NCI-H2081 (cell line): ENCODE measurements around the gene FBXO30.

Experiments
- DNase-seq, 2 experiments: peaks; one replicate each; lab custom pipeline; 2025; lab: John Stamatoyannopoulos, UW

The FBXO30 gene

GRCh38 chr6:145816392-145816791 lies 1.8 kb upstream of the FBXO30 start:
- DNase-seq: no peak

- peak; percentile 0 to 6 for DNase-seq
Measured at GRCh38 chr6:145815309-145816274, 997 bp upstream of the FBXO30 start.

GRCh38 chr6:145814035-145814500 lies 527 bp downstream of the FBXO30 start:
- DNase-seq: peak; percentile 0 to 45

GRCh38 chr6:145813285-145814034 lies 1.1 kb downstream of the FBXO30 start:
- DNase-seq: no peak

DNA sequence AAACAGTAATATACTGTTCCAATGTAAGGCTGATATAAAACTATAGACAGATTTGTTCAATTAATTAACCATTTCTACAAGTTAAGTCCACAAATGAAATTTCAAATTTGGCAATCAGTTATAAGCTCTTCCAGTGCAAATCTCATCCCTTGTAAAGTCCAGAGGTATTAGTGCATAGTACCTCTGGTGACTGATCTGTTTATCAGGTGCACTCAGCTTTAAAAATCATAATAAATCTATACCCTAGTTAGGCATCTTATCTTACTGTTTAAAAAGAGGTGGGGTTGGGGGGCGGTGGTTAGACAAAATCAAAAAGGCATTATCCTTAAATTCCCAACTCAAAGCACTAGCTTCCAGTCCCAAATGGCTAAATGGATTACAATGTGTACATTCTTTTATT lies 2.9 kb downstream of the FBXO30 start:
- DNase-seq: no peak

DNA sequence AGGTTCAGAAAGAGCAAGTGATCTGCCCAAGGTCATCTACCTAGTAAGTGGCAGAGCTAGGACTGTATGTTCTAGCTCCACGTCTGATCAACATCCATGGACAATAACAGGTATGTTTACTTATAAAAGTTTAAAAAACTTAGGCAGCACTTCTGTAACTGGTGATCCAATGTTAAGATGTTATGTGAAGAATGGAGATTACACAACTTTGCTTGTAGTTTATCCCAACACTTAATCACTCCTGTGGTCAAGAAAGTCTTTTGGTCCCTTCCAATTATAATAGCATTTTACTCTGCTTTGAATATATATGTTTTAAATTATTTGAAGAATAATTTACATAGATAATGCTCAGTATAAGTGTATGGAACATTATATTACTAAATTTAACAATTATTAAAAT lies 4.8 kb downstream of the FBXO30 start:
- DNase-seq: no peak

DNA sequence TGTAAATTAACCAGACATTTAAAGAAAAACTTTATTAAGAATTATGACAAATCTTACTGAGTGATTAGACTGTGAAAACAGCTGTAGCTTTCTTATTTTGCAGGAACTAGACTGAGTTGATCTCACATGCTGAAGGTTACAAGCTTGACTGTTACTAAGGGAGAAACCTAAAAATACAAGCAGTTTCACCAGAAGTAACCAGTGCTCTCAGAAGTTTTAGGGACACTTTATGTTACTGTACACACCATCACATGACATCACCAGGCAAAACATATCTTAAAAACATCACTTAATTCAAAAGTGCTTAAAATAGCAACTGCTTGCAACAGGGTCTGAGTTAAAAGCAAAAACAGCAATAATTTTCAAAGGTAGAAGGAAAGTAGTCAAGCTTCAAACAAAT lies 5.4 kb downstream of the FBXO30 start:
- no peak for DNase-seq

DNA sequence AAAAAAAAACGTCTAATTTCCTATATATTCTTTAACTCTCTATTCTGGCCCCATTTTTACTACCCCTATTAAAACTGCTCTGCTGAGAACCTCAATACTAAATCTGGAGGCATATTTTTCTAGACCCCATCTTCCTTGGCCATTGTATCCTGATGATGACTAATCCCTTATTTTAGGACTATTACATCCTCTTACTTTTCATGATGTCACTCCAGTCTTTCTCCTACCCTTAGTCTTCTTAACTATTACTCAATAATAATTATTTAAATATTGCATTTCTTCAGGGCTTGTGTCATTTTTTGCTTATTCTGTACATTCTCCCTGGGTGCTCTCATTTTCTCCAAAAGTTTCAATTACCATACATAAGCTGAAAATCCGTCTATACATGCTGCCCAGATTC lies 6.4 kb downstream of the FBXO30 start:
- DNase-seq: no peak

GRCh38 chr6:145802141-145802540 lies 12.5 kb downstream of the FBXO30 start:
- no peak for DNase-seq

DNA sequence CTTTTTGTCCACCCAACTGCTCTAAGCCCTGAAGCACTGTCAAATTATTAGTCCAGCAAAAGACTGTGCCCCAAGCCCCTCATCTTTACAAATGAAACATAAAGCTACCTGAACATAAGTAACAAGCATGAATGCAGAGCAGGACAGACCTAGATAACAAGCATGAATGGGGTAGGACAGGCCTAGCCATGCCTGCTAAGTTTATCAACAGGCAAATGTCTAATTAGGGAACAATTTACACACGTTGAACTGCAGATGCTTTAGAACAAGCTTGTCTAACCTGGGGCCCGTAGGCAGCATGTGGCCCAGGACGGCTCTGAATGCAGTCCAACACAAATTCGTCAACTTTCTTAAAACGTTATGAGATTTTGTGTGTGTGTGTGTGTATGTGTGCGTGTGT lies 13.6 kb downstream of the FBXO30 start:
- no peak for DNase-seq

GRCh38 chr6:145798530-145798929 lies 16.1 kb downstream of the FBXO30 start:
- no peak for DNase-seq

GRCh38 chr6:145789443-145789842 lies 25.2 kb downstream of the FBXO30 start:
- no peak for DNase-seq

- no peak for DNase-seq
Measured at GRCh38 chr6:145787688-145788087, 26.9 kb downstream of the FBXO30 start.

DNA sequence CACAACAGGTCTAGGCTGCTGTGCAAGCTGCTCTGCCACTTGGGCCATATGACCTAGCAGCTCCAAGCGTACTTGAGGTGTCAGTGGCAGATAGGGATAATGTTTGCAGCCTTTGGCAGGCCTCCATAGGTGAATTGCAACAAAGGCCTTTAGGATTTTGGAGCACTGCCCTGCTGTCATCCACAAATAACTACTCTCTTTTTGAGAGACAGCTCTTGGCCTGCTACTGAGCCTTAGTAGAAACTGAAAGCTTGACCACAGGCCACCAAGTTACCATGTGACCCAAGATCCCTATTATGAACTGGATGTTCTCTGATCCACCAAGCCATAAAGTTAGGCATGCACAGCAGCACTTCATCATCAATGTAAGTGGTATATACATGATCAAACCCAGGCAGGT lies 29.9 kb downstream of the FBXO30 start:
- no peak for DNase-seq

DNA sequence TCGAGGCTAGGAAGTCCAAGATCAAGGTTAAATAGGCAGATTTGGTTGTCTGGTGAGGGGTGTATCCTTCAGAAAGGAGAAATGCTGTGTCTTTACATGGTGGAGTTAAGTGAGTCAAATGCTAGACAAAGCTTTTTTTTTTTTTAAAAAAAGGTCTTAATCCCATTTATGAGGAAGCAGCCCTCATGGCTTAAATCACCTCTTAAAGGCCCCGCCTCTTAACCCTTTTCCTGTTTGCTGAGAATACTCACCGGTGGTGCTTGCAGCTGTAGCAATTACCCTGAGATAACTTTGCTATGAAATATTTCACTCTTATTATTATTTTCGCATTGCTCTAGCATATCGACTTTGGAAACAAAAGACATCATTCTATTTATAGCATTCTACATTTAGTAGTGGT lies 30.8 kb downstream of the FBXO30 start:
- no peak for DNase-seq

- no peak for DNase-seq
Measured at GRCh38 chr6:145772846-145773245, 41.7 kb downstream of the FBXO30 start.

GRCh38 chr6:145765449-145765848 lies 49.1 kb downstream of the FBXO30 start:
- no peak for DNase-seq

GRCh38 chr6:145763742-145764141 lies 50.9 kb downstream of the FBXO30 start:
- DNase-seq: no peak

- DNase-seq: no peak
Measured at GRCh38 chr6:145761584-145761983, 53.0 kb downstream of the FBXO30 start.

GRCh38 chr6:145758113-145758512 lies 56.5 kb downstream of the FBXO30 start:
- DNase-seq: no peak

GRCh38 chr6:145756170-145756662 lies 58.4 kb downstream of the FBXO30 start:
- DNase-seq: no peak

GRCh38 chr6:145755682-145756081 lies 58.9 kb downstream of the FBXO30 start:
- no peak for DNase-seq

GRCh38 chr6:145752638-145753037 lies 62.0 kb downstream of the FBXO30 start:
- DNase-seq: no peak
